ENCODE measurements around the gene SDK1. TPM values are rescaled to one million over a fixed set of nuclear protein-coding genes. Genes with fewer than 3 reads are reported as not detected.
A peak's percentile ranks its signal among the peaks of the same experiment; 100 is the strongest.

Gene SDK1
- total and polyA plus RNA-seq, 2 of the 8 experiments (the other 6 are each of a cell fraction or from before 2014, with no cell fraction given): 3.3 to 7.2 TPM

- FAIRE-seq: no peak
Measured at GRCh38 chr7:3960050-3960763, 659.2 kb downstream of the SDK1 start.

More at GRCh38 chr7:3960050-3960763, 659.2 kb downstream of the SDK1 start:
- Histone ChIP-seq H3K79me2 (ENCODE audit: control insufficient read depth in 1 of 2, insufficient read depth in 2 of 2, low read length in 2 of 2) (no peaks in the 10 kb centered on the region), H3K9me3 (ENCODE audit: insufficient read depth in 2 of 2, low read depth in 1 of 2, low read length in 1 of 2) (no peaks in the 10 kb centered on the region), H2BK12ac (ENCODE audit: low read depth, low read length) (0 out of 2 replicates have a peak overlapping the region, but pooled peaks have one; percentile 14), H3K56ac (replicated peaks; ENCODE audit: insufficient read length, low read depth, low read length) (no peak overlapping the region), H3K79me1 (ENCODE audit: low read depth, low read length) (no peaks in the 10 kb centered on the region; the same call in 1 of the 2 replicates), H3K18ac (ENCODE audit: extremely low read depth, low read length) (no peak overlapping the region), H3K23me2 (ENCODE audit: low read depth, low read length) (no peaks in the 10 kb centered on the region), H2BK5ac (ENCODE audit: low read depth, low read length) (no peak overlapping the region), H3K36me3 (ENCODE audit: control insufficient read depth in 2 of 4, insufficient read depth in 4 of 4, low read length in 3 of 4) (no peaks in the 10 kb centered on the region), H3K9ac (replicated peaks in 1 of 4; ENCODE audit: extremely low read depth in 1 of 4, low read depth in 3 of 4, low read length in 3 of 4) (no peak overlapping the region), H3K27me3 (replicated peaks in 1 of 4; ENCODE audit: control insufficient read depth in 3 of 4, extremely low read depth in 1 of 4, insufficient read depth in 3 of 4, low read length in 3 of 4) (no peaks in the 10 kb centered on the region), H2BK15ac (ENCODE audit: low read length) (no peak overlapping the region), H3K4me3 (ENCODE audit: extremely low read depth in 1 of 4, insufficient read depth in 2 of 4, low read depth in 3 of 4, low read length in 4 of 4) (no peak overlapping the region), H4K91ac (replicated peaks; ENCODE audit: insufficient read length, low read length) (no peak overlapping the region), H3K4ac (replicated peaks; ENCODE audit: insufficient read length, low read depth, low read length) (no peak overlapping the region), H2BK120ac (replicated peaks; ENCODE audit: low read depth, low read length) (no peak overlapping the region), H4K20me1 (replicated peaks in 1 of 2; ENCODE audit: control insufficient read depth in 1 of 2, insufficient read depth in 2 of 2, low read length in 2 of 2) (no peaks in the 10 kb centered on the region), H3K4me2 (ENCODE audit: insufficient read depth in 1 of 2, low read depth in 2 of 2, low read length in 2 of 2) (no peak overlapping the region), H2AFZ (ENCODE audit: low read length) (no peak overlapping the region), H2AK5ac (ENCODE audit: low read depth, low read length) (no peak overlapping the region), H3K27ac (ENCODE audit: low read depth, low read length) (no peak overlapping the region), H3K23ac (ENCODE audit: insufficient read length) (no peak overlapping the region), H4K5ac (ENCODE audit: insufficient read length, low read depth, low read length) (no peak overlapping the region), H3K14ac (ENCODE audit: insufficient read length) (no peak overlapping the region), H3K4me1 (replicated peaks in 1 of 4; ENCODE audit: control insufficient read depth in 3 of 4, insufficient read depth in 4 of 4, low read length in 3 of 4) (no peaks in the 10 kb centered on the region), H2BK20ac (ENCODE audit: low read length) (no peak overlapping the region), H4K8ac (ENCODE audit: extremely low read depth, insufficient read depth, low read length) (no peak overlapping the region)
- TF ChIP-seq ZNF274 (IDR thresholded peaks at IDR 0.05; ENCODE audit: borderline replicate concordance, extremely low read depth, low read length) (no peak), CTCF (IDR thresholded peaks at IDR 0.05; ENCODE audit: control extremely low read depth in 1 of 3, insufficient read depth in 1 of 3, low read depth in 1 of 3, low read length in 3 of 3) (no peak), SP4 (IDR thresholded peaks at IDR 0.05; ENCODE audit: low read length) (no peak), HDAC2 (IDR thresholded peaks at IDR 0.05; ENCODE audit: borderline replicate concordance in 1 of 2, low read depth in 2 of 2, low read length in 2 of 2) (no peak), POLR2A (IDR thresholded peaks at IDR 0.05; ENCODE audit: control extremely low read depth in 1 of 2, low read depth in 2 of 2, low read length in 2 of 2) (no peak), EZH2 (IDR thresholded peaks at IDR 0.05; ENCODE audit: low read depth, low read length, severe bottlenecking) (no peak), HDAC6 (IDR thresholded peaks at IDR 0.05; ENCODE audit: low read depth, low read length) (no peak)
- ChIA-PET CTCF (ENCODE audit: partially characterized antibody) (interaction anchor here (0.7 to 1.8 kb wide), 3 partner anchors 24 to 301 kb away, joined by 3 to 4 read pairs (median 3); no protein-coding TSS in a partner anchor), POLR2A (ENCODE audit: partially characterized antibody) (no interaction called here)
- no peak for DNase-seq (ENCODE audit: low read depth in 1 of 2, low spot score in 2 of 2)
- 86% methylated on average over 11 of the region's 11 CpGs; no CpG with 5 or more reads in 1 of the 2 experiments for WGBS, 2 experiments (ENCODE audit: extremely low coverage in 1 of 2, insufficient coverage in 1 of 2, insufficient read length in 1 of 2, insufficient replicate concordance in 2 of 2, low coverage in 1 of 2, low lambda C conversion rate in 2 of 2, missing lambda C conversion rate in 1 of 2)
